ENCODE data around the gene RARRES2.

Gene RARRES2

GRCh38 chr7:150376560-150376959 is 35.1 kb upstream of the RARRES2 start:
- DNase-seq (ENCODE audit: low spot score): no peak

- DNase-seq (ENCODE audit: low spot score): peak; percentile 90
Observed at GRCh38 chr7:150375662-150376521, 34.5 kb upstream of the RARRES2 start.

GRCh38 chr7:150374472-150374871 is 33.0 kb upstream of the RARRES2 start:
- no peak for DNase-seq (ENCODE audit: low spot score)

- no peak for DNase-seq (ENCODE audit: low spot score)
Observed at GRCh38 chr7:150374026-150374425, 32.6 kb upstream of the RARRES2 start.

GRCh38 chr7:150373049-150373801 is 31.8 kb upstream of the RARRES2 start:
- no peak for DNase-seq (ENCODE audit: low spot score)

- DNase-seq (ENCODE audit: low spot score): no peak
Observed at GRCh38 chr7:150372271-150373048, 31.0 kb upstream of the RARRES2 start.

GRCh38 chr7:150371996-150372270 is 30.5 kb upstream of the RARRES2 start:
- no peak for DNase-seq (ENCODE audit: low spot score)

GRCh38 chr7:150371131-150371995 is 29.9 kb upstream of the RARRES2 start:
- no peak for DNase-seq (ENCODE audit: low spot score)

- no peak for DNase-seq (ENCODE audit: low spot score)
Observed at GRCh38 chr7:150370612-150371071, 29.2 kb upstream of the RARRES2 start.

GRCh38 chr7:150369748-150370501 is 28.5 kb upstream of the RARRES2 start:
- DNase-seq (ENCODE audit: low spot score): no peak

GRCh38 chr7:150368884-150369747 is 27.7 kb upstream of the RARRES2 start:
- DNase-seq (ENCODE audit: low spot score): peak; percentile 76

GRCh38 chr7:150368096-150368883 is 26.9 kb upstream of the RARRES2 start, which contains the start of gene REPIN1:
TSS of gene REPIN1 (plus strand) at chr7:150368822. CDS start at chr7:150369712, 890 bp downstream.
- DNase-seq (ENCODE audit: low spot score): peak; percentile 85

GRCh38 chr7:150367677-150368095 is 26.3 kb upstream of the RARRES2 start:
- peak; percentile 95 for DNase-seq (ENCODE audit: low spot score)

GRCh38 chr7:150365673-150366398 is 24.4 kb upstream of the RARRES2 start:
- no peak for DNase-seq (ENCODE audit: low spot score)

- no peak for DNase-seq (ENCODE audit: low spot score)
Observed at GRCh38 chr7:150365194-150365593, 23.8 kb upstream of the RARRES2 start.

GRCh38 chr7:150363872-150364271 is 22.4 kb upstream of the RARRES2 start:
- no peak for DNase-seq (ENCODE audit: low spot score)

GRCh38 chr7:150363370-150363769 is 21.9 kb upstream of the RARRES2 start:
- no peak for DNase-seq (ENCODE audit: low spot score)

Measured in SW480 (cell line).